Stimulated activated CD4-positive, alpha-beta T cell treated with anti-CD3 and anti-CD28 coated beads, Interleukin-1b, Interleukin-23, amount 100 ng/mL, for 1 hour (primary cell): Measurements from ENCODE around the gene KDM5B.
"Not testable (repeated sequence)": the region's sequence is repeated elsewhere in the genome, so short reads cannot be mapped to it uniquely, and the experiment has no call there.

Source experiments
- DNase-seq, 2 donors: peaks; one replicate each; pipeline ENCODE4 v3.0.0-alpha.2; 2020; ENCODE audit warnings: low read depth in 2 of 2

The KDM5B gene

DNA sequence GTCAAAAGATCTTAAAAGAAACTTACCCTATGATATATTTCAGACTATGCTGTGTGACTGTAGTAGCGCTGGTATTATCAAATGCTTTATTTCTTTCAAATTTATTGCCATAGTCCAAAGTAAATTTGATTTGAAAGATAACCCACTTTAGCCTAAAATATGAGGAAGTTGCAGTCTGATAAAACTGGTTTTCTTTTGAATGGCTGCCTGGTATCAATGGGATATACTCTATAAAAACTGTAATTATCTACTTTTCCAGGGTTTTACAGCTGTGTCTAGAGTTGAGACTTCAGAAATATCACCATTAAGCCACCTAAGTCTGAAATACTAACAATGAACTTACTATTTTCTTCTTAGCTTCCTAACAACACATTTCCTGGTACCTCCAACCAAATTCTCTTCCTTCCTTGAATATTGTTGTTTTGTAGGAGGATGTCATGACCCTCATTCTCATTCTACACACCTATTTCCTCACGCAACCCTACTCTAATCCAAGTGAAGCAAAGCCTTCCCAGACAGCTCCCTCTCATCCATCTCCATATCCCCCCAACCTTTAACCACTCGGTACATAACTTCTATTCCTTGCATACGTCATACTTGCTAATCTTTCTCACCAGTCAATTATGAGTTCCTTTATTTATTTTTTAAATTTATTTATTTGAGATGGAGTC lies 17.0 kb downstream of the KDM5B start:
- no peak for DNase-seq

DNA sequence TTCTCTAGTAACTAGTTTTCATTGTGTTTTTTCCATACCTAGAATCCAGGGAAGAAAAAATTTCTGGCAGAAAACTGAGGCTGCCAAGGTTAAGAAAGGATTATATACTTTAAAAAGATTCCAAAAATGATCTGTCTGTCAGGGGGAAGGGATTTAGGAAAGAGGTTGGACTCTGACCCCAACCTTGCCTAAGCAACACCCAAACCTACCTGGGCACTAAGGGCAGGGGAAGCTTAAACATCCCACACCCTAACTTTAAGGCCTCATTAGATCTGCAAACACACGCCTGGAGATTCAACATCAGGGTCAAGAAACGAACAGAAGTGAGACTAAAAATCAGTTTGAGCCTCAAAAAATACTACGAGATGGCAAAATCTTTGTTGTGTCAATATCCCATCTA lies 19.4 kb downstream of the KDM5B start:
- DNase-seq: no peak

DNA sequence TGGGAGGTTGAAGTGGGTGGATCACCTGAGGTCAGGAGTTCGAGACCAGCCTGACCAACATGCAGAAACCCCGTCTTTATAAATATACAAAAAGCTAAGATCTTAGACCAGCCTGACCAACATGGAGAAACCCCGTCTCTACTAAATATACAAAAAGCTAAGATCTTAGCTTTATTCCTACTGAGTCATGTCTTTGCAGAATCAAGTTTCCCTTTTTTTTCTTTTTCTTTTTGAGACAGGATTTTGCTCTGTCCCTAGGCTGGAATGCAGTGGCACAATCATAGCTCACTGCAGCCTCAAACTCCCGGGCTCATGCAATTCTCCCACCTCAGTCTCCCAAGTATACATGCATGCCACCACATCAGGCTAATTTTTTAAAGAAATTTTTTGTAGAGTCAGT lies 21.4 kb downstream of the KDM5B start:
- DNase-seq: no peak

DNA sequence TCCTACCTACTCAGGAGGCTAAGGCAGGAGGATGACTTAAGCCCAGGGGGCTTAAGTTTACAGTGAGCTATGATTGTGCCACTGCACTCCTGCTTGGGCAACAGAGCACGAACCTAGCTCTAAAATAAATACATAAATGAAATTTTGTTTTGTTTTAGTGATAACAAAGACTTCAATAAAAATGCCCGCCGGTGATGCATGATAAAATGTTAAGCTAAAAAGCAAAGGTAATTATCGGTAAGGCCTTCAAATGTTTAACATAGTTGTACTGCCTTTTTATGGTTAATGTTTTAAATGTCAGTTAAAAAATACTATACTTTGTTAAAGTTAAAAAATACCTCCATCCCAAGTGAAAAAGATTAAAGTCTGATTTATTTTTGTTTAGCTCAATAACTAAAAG lies 27.0 kb downstream of the KDM5B start:
- no peak for DNase-seq

DNA sequence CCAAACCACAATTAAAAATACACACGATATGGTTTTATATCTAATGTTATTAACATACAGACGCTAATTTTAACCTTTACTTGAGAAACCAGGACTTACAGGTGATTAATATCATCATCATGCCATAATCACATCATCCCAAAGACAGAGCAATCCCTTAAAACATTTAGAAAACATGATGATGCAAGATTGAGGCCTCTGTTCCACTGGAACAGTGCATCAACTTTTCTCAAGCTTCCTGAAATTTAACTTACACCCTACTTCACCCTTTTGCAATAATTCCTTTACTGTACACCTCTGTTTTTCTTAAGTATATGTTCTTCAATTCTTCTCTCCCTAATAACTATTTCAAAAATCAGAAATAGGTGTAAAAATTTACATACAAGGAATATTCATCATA lies 38.1 kb downstream of the KDM5B start:
- DNase-seq: no peak

DNA sequence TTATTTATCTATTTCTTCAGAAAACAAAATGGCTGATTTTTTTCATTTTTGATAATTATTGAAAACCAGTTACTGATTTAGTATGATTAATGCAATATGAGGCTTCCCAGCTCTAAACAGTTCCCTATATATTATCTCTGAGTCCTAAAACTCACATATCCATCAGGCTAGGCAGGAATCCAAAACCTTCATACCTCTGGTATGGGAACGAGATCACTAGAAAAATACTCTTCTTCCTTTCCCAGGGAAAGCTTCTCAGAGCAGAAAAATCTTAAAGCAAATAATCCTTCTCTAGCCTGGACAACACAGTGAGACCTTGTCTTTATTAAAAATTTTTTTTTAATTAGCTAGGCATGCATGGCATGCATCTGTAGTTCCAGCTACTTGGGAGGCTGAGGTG lies 42.5 kb downstream of the KDM5B start:
- DNase-seq: no peak

DNA sequence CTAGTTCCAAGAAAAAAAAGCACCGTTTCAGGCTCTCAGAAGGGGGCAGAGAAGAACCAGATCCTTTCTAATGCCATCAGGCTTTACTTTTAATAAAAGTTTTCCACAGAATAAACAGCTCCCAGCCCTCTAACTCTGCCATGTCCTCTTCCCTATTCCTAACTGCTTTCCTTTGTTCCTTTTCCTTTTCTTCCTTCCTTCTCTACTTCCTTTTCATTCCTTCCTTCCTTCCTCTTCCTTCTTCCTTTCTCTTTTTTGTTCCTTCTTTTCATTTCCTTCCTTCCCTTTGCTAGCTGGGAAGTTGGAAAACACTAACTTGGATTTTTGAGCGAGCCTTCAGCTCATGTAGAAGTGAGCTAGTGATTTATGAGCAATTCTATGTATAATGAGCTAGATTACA lies 46.2 kb downstream of the KDM5B start:
- no peak for DNase-seq

DNA sequence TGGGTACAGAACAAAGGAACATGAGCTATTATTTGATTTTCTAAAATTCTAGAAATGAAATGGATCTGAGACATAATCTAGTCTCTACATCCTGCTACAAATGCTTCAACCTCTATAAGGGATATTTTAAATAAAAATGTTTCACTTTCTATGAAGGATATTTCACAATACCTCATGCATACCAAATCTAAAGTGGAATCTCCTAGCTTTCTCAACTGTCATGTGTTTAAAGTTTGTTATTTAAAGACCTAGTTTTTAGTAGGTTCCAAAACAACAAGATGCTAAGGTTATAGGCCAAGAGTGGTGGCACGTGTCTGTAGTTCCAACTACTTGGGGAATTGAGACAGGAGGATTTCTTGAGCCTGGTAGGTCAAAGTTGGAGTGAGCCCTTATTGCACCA lies 47.6 kb downstream of the KDM5B start:
- DNase-seq: no peak

DNA sequence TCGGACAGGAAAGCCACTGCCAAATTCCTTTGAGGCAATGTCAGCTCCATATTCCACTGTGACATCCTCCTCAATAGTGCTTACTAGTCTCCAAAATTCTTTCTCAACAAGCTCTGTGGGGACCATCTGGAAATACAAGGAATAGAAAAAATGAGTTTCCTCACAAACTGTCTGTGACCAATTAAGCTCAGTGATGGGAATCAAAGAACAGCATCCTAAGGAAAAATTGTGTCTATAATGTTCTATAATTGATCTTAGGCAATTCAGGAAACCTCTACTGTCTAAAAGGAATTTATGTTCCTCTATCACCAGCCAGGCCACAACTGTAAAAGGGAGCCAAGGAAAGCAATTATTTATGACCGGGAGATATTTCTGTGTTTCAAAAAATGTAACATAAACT lies 51.8 kb downstream of the KDM5B start:
- DNase-seq: no peak

DNA sequence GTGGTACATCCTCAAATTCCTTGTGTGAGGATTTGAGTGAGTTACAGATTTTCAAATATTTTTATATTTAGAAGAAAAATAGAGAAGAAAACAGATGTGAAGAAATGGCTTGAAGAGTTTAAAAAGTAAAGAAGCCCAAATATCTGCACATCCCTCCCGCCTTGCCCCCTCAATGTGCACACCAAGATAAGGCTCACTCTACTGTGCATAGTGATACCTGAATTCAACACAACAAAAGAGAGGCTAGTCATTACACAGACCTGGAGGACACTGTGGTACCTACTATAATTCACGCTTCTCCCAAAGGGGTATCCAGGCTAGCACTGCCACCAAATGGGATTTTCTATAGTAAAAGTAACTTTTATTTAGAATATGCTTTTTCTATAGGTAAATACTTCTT lies 53.9 kb downstream of the KDM5B start:
- DNase-seq: no peak

DNA sequence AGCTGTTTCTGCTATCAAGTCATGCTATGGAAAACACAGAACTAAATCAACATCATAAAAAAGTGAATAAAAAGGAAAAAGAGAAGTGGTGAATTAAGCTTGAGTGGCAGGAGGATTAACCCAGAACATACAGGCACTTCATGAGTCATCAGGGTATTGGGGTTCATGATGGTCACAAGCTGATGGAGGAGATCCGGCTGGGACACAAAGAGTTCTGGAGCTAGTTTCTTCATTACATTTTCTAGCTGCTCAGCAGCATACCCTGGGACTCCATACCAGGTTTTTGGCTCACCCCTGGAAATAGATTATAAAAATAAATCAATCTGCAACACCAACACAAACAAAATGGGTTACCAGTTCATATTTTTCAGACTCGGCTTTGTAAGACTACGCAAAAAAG lies 55.4 kb downstream of the KDM5B start:
- DNase-seq: no peak

DNA sequence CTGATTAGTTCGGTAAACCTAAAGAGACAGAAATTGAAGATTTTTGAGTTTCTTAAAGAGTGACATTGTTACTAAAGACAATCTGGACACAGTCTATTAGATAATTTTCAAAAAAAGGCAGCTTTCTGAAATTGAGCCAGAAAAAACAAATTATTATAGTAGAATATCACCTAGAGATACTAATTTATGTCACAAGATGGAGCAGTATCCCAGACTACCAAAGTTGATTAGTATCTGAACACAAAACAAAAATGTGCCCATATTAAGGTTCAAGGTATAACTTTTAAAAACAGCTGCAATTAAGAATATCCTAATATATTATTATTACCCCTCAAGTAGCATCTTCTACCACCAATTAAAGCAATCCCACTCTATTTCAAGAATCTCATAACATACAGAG lies 57.5 kb downstream of the KDM5B start:
- no peak for DNase-seq

DNA sequence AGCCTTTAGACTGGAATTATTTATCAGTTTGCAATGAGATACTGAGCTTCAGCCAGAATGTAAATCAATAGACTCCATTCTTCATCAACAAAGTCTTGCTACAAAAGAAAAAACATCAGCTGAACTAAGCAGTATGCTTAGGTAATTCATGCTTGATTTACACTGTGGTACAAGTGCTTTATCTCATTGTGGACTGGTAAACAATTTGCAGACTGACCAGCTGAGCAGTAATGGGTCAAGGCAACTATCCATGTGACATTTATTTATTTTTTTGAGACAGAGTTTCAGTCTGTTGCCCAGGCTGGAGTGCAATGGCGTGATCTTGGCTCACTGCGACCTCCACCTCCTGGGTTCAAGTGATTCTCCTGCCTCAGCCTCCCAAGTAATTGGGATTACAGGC lies 58.2 kb downstream of the KDM5B start:
- no peak for DNase-seq

DNA sequence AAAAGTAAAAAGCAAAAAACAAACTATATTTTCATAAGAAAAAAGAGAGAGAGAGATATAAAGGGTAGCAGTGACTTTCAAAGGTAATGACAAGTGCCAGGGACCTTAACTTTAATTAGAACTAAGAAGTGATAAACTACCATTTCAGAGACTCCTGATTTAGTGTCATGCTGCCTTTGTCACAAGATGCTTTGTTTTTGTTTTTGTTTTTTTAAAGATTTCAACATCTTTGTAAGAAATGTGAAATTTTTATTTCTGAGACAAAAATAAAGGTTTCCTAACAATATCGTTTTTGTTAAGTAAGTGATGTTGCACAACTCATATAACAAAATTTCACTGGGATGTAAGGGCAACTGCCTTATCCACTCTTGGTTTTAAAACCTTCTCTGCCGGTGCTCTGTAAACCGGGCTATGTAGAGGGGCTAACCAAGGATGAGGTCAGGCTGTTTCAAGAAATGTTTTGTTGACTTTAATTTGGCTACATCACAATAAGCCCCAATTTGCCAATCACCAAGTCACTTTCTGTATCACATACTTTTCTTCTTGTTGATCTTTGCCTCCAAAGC lies 62.8 kb downstream of the KDM5B start:
- DNase-seq: no peak

DNA sequence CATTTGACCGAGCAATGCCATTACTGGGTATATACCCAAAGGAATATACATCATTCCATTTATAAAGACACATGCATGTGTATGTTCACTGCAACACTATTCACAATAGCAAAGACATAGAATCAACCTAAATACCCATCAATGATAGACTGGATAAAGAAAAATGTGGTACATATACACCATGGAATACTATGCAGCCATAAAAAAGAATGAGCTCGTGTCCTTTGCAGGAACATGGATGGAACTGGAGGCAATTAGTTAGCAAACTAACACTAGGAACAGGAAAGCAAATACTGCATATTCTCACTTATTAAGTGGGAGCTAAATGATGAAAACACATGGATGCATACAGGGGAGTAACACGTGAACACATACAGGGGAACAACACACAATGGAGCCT lies 63.5 kb downstream of the KDM5B start:
- not testable (repeated sequence) for DNase-seq

DNA sequence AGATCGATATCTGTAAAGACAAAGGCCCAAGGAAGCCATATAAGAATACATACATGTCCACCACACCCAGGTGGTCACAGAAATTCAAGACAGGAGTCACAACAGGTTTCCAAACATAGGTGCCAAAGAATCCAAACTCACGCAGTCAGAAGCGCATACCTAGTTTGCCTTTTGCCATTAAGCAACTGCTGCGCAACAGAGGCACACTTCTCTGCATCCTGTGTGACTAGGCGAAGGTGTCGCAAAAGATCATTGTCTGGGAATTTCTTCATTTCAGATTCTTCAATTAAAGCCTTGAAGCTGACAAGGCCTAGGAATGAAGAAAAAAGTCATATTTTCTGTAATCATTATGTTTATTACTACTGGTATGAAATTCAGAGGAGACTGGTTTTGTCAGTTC lies 65.7 kb downstream of the KDM5B start:
- DNase-seq: no peak

DNA sequence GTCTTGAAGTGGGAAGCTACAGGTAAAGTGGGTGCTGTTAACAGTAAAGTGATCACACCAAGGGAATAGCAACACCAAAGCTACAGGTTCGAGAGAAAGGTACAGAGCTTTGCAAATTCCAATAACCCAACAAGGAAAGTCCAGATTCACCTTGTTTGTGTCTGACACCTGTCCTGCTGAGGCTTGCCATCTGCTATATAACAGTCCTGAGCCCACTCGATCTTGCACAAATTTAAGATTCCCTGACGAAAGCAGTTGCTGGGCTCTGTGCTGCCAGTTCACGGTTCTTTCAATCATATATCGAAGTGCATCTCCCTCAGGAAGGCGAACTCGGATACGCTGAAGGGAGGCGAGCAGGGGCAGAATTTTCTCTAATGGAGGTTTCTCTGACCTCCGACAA lies 75.0 kb downstream of the KDM5B start:
- DNase-seq: no peak

DNA sequence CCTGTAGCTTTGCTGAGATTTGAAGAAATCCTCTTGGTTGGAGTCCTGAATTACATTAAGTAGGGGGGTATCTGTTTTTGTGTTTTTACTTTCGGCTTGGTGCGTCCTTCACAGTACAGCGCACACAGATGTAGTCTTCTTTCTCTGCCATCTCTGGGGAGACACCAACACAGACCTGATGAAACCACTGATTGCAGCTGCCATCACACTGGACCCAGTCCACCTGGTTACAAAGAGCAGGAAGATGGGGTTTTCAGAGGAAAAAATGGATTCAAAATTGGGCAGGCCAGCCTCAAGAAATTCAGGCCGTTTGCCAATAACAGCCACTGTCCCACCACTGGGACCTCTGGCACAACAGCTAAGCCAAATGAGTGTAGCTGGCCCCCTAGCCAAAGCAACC lies 79.3 kb downstream of the KDM5B start:
- DNase-seq: no peak

DNA sequence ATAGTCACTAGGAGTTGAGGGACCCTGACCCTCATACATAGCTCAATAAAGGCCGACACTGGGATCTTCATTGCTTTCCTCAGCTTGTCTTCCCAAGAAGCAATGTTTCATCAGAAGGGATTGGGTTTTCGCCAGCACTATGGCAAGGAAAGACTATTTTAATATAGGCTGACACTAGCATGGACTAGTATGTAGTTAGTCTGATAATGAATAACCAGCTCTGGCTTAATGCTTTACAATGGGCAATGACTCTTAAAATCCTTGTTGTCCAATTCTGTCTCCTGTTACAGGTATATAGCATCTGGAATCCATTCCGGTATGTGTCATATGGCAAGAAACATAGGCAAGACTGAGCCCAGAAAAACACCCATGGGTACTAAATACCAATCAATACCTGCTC lies 82.7 kb downstream of the KDM5B start:
- no peak for DNase-seq

DNA sequence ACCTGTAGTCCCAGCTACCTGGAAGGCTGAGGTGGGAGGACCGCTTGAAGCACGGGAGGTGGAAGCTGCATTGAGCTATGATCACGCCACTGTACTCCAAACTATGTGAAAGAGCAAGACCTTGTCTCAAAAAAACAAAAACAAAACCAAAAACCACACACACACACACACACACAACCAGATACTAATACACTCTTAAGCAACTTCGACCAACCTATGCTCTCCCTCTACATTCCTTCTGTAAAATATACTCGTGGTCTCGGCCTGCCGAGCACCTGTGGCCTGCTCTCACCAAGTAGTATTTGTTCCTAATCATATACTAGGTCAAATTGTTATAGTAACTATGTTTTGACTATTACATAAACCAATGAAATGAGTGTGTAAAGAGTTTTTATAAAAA lies 84.5 kb downstream of the KDM5B start:
- DNase-seq: no peak

DNA sequence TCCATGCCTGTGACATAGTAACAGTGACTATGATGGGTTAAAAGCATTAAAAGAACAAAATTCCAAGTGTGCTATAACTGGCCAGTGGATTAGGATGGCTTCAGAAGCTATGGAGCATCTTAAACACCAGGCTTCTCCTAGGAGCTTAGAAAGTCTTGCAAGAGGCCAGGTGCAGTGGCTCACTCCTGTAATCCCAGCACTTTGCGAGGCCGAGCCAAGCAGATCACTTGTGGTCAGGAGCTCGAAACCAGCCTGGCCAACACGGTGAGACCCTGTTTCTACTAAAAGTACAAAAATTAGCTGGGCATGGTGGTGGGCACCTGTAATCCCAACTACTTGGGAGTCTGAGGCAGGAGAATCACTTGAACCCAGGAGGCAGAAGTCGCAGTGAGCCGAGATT lies 85.2 kb downstream of the KDM5B start:
- DNase-seq: not testable (repeated sequence)

DNA sequence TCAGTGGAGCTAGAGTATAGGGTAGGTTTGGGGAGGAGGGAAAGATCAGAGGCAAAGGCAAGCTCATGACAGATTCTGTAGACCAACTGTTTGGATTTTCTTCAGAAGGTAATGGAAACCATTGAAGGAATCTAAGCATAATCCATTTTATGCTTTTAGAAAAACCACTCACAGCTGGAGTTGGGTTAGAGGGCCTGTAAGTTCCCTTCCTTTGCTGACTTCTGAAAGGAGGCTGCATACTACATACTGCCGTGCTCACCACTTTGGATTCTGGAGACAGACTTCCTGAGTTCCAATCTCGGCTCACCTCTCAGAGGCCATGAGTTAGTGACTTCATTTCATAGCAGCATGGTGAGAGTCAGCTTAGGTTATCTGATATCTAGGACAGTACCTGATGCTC lies 91.6 kb downstream of the KDM5B start:
- no peak for DNase-seq

DNA sequence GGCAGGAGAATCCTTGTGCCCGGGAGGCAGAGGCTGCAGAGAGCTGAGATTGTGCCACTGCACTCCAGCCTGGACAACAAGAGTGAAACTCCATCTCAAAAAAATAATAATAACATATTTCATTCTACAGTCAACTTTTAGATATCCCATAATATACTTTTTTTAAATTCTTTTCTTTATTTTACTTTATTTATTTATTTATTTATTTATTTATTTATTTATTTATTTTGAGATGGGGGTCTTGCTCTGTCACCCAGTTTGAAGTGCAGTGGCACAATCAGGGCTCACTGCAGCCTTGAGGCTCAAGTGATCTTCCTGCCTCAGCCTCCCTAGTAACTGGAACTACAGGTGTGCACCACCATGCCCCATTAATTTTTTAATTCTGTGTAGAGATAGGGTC lies 94.0 kb downstream of the KDM5B start:
- not testable (repeated sequence) for DNase-seq

DNA sequence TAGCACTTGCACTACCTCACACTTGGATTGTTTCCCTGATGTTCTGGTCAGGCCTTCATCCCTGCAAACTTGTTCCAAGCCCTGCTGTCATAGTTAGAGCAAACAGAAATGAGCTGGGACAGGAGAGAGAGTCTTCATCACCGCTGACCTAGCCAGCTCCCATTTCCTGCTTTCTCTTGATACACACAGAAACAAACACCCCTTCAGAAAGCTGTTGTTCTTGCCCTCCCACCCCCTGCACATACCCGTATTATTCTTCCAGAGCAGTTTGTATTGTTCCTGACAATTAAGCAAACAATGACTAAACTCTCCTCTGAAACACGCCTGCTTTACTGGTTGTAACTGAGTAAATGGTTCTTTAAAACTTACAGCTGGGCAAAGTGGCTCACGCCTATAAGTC lies 95.1 kb downstream of the KDM5B start:
- DNase-seq: no peak
